IMR-90 (cell line): ENCODE results near the gene CACNG8. TPM values are rescaled to one million over a fixed set of nuclear protein-coding genes. Genes with fewer than 3 reads are reported as not detected.

Experiments
- ATAC-seq: fragments of 200-7000 bp; cut with Tn5 transposase; 2 replicates; pipeline ENCODE4 v1.9.1; 2020; ENCODE audit warnings: low read depth, mild to moderate bottlenecking, moderate library complexity
- BruUV-seq: library from RNA; stranded (reverse); fragments of 400-500 nt; replicated peaks from 2 replicates; lab custom pipeline; 2021; lab: Mats Ljungman, UMichigan
- CTCF ChIA-PET: fragments of 300-600 bp; formaldehyde crosslinking; extraction: SDS; loops from one replicate; lab custom pipeline; 2021; ENCODE audit warnings: antibody characterized with exemption; lab: Yijun Ruan, JAX
- POLR2A ChIA-PET: fragments of 300-600 bp; sonication (Branson Sonifier 250); formaldehyde crosslinking; loops from one replicate; lab custom pipeline; 2022; ENCODE audit warnings: antibody characterized with exemption; ENCODE audit not compliant: unreplicated experiment; lab: Charles Lee
- DNase-seq: peaks from one replicate; pipeline ENCODE4 v3.0.0; 2013
- H2AFZ ChIP-seq: replicated peaks from 2 replicates; pipeline ENCODE3; 2013; ENCODE audit warnings: low read length, mild to moderate bottlenecking; ENCODE audit not compliant: poor library complexity
- H2AK5ac ChIP-seq: 2 replicates; pipeline ENCODE4 v1.6.1; 2013; ENCODE audit warnings: low read depth, low read length, inconsistent platforms
- H2AK9ac ChIP-seq: replicated peaks from 2 replicates; pipeline ENCODE3; 2013; ENCODE audit warnings: mild to moderate bottlenecking, low read depth, low read length, moderate library complexity; ENCODE audit not compliant: poor library complexity
- H2BK120ac ChIP-seq: 2 replicates; pipeline ENCODE4 v1.6.1; 2013; ENCODE audit warnings: low read depth, low read length, inconsistent platforms
- H2BK15ac ChIP-seq: 3 replicates; pipeline ENCODE4 v1.6.1; 2013; ENCODE audit warnings: low read depth, low read length, inconsistent platforms
- H2BK20ac ChIP-seq: 2 replicates; pipeline ENCODE4 v1.6.1; 2013; ENCODE audit warnings: low read depth, mild to moderate bottlenecking, inconsistent platforms, low read length, moderate library complexity
- H2BK5ac ChIP-seq: 2 replicates; pipeline ENCODE4 v1.6.1; 2013; ENCODE audit warnings: mild to moderate bottlenecking, low read depth, low read length, inconsistent platforms; ENCODE audit not compliant: poor library complexity, severe bottlenecking
- H3K14ac ChIP-seq: replicated peaks from 2 replicates; pipeline ENCODE4 v1.6.1; 2013; ENCODE audit warnings: low read depth, low read length, inconsistent platforms
- H3K18ac ChIP-seq: 2 replicates; pipeline ENCODE4 v1.6.1; 2013; ENCODE audit warnings: low read depth, low read length, control low read depth
- H3K23ac ChIP-seq: 2 replicates; pipeline ENCODE4 v1.6.1; 2013; ENCODE audit warnings: low read depth, low read length, inconsistent platforms
- H3K27ac ChIP-seq: 2 replicates; pipeline ENCODE4 v1.5.1; 2013; ENCODE audit warnings: mild to moderate bottlenecking, control low read depth, low read length; ENCODE audit not compliant: insufficient read depth
- H3K27me3 ChIP-seq: 2 replicates; pipeline ENCODE4 v1.6.1; 2013; ENCODE audit warnings: low read length; ENCODE audit not compliant: control insufficient read depth, insufficient read depth
- H3K36me3 ChIP-seq: 2 replicates; pipeline ENCODE4 v1.6.1; 2013; ENCODE audit warnings: low read length, mixed read lengths; ENCODE audit not compliant: control insufficient read depth, insufficient read depth
- H3K4ac ChIP-seq: 2 replicates; pipeline ENCODE4 v1.6.1; 2013; ENCODE audit warnings: low read depth, low read length, inconsistent platforms
- H3K4me1 ChIP-seq: 2 replicates; pipeline ENCODE4 v1.6.1; 2013; ENCODE audit warnings: low read length, mixed read lengths; ENCODE audit not compliant: control insufficient read depth, insufficient read depth
- H3K4me2 ChIP-seq: 2 replicates; pipeline ENCODE4 v1.6.1; 2013; ENCODE audit warnings: low read depth, mild to moderate bottlenecking, control low read depth, low read length, moderate library complexity
- H3K4me3 ChIP-seq: 2 replicates; pipeline ENCODE4 v1.5.1; 2013; ENCODE audit warnings: low read depth, mild to moderate bottlenecking, control low read depth, low read length, moderate library complexity; ENCODE audit not compliant: insufficient read depth
- H3K56ac ChIP-seq: 2 replicates; pipeline ENCODE4 v1.6.1; 2013; ENCODE audit warnings: low read length, inconsistent platforms; ENCODE audit not compliant: insufficient read depth; ENCODE audit errors: extremely low read depth
- H3K79me1 ChIP-seq, 2 experiments: 2 replicates each; pipeline ENCODE4 v1.6.1; 2013; ENCODE audit warnings: low read length in 2 of 2, inconsistent platforms in 1 of 2, low read depth in 1 of 2
- H3K9ac ChIP-seq: 2 replicates; pipeline ENCODE4 v1.6.1; 2013; ENCODE audit warnings: low read depth, low read length, control low read depth
- H3K9me1 ChIP-seq: 2 replicates; pipeline ENCODE4 v1.6.1; 2013; ENCODE audit warnings: low read length, inconsistent platforms; ENCODE audit not compliant: insufficient read depth
- H3K9me3 ChIP-seq: 2 replicates; pipeline ENCODE4 v1.6.1; 2013; ENCODE audit warnings: low read length; ENCODE audit not compliant: control insufficient read depth, insufficient read depth
- H4K20me1 ChIP-seq: 2 replicates; pipeline ENCODE4 v1.6.1; 2013; ENCODE audit warnings: low read length, inconsistent platforms; ENCODE audit not compliant: insufficient read depth
- H4K5ac ChIP-seq: 2 replicates; pipeline ENCODE4 v1.6.1; 2013; ENCODE audit warnings: mild to moderate bottlenecking, low read depth, low read length, control low read depth
- H4K8ac ChIP-seq, 2 experiments: 2 replicates each; pipeline ENCODE4 v1.6.1; 2013; ENCODE audit warnings: low read depth in 2 of 2, low read length in 2 of 2, control low read depth in 1 of 2, inconsistent platforms in 1 of 2
- H4K91ac ChIP-seq: 2 replicates; pipeline ENCODE4 v1.6.1; 2013; ENCODE audit warnings: low read depth, low read length, inconsistent platforms; ENCODE audit not compliant: insufficient read depth
- BHLHE40 ChIP-seq: fragments of 150-350 bp; IDR thresholded peaks from 2 replicates; pipeline ENCODE4 v1.6.1; 2016; ENCODE audit warnings: mild to moderate bottlenecking, low read depth, low read length
- CEBPB ChIP-seq: IDR thresholded peaks from 2 replicates; pipeline ENCODE4 v1.6.1; 2012; ENCODE audit warnings: low read depth, low read length, improper control_type of control experiment
- FOS ChIP-seq: fragments of 150-350 bp; IDR thresholded peaks from 2 replicates; pipeline ENCODE4 v1.6.1; 2016; ENCODE audit warnings: low read depth, low read length
- MAFK ChIP-seq: IDR thresholded peaks from 2 replicates; pipeline ENCODE4 v1.6.1; 2012; ENCODE audit warnings: low read depth, low read length, improper control_type of control experiment
- NFE2L2 ChIP-seq: fragments of 150-350 bp; IDR thresholded peaks from 2 replicates; pipeline ENCODE4 v1.6.1; 2016; ENCODE audit warnings: low read depth, mild to moderate bottlenecking, low read length
- RAD21 ChIP-seq: IDR thresholded peaks from 2 replicates; pipeline ENCODE4 v1.6.1; 2012; ENCODE audit warnings: low read length, improper control_type of control experiment
- RFX5 ChIP-seq: IDR thresholded peaks from 2 replicates; pipeline ENCODE4 v1.8.0; 2012; ENCODE audit warnings: low read depth, mild to moderate bottlenecking, low read length, moderate library complexity
- WGBS, 2 experiments: methylation state at CpG; one replicate each; pipeline versions ENCODE4 v1.1.5 to v1.1.7; 2013; ENCODE audit warnings: missing lambda C conversion rate in 2 of 2; ENCODE audit not compliant: insufficient read length in 1 of 2; ENCODE audit errors: extremely low coverage in 2 of 2; 5-methylcytosine and 5-hydroxymethylcytosine counted together
- dilution Hi-C: fragments of 300-500 bp; cut with HindIII; formaldehyde crosslinking; loops from one replicate; pipeline ENCODE4 v1.14.3; 2018; ENCODE audit warnings: low sequenced_read_pairs; ENCODE audit not compliant: unreplicated experiment
- in situ Hi-C: fragments of 300-500 bp; cut with MboI; formaldehyde crosslinking; loops from 3 replicates; pipeline ENCODE4 v1.14.3; 2019; ENCODE audit warnings: low sequenced_read_pairs, inconsistent platforms, mixed read lengths
- intact Hi-C: fragments of 100-400 bp; cut with micrococcal nuclease; formaldehyde crosslinking; loops from 2 replicates; pipeline ENCODE4 v1.10.0; 2022
- polyA plus RNA-seq, 3 experiments: library from polyadenylated mRNA; depleted of rRNA; stranded (reverse); fragments of >200 nt; gene quantifications; 2 replicates each; pipeline ENCODE4 v1.2.3, GENCODE V29; 2012; ENCODE audit warnings: low replicate concordance in 1 of 3
- total RNA-seq: library from RNA; depleted of rRNA; stranded (reverse); fragments of >200 nt; gene quantifications from 2 replicates; pipeline ENCODE4 v1.2.3, GENCODE V29; 2012
- TF ChIP-seq, protein P1 (sequence below): conservative IDR thresholded peaks from 2 replicates; pipeline ENCODE4 v1.5.1; 2012; ENCODE audit warnings: mild to moderate bottlenecking, low read depth, low read length, improper control_type of control experiment
- TF ChIP-seq, protein P2 (sequence below): fragments of 150-350 bp; IDR thresholded peaks from 2 replicates; pipeline ENCODE4 v1.6.1; 2017; ENCODE audit warnings: mild to moderate bottlenecking, antibody characterized with exemption, low read length, low read depth
- TF ChIP-seq, protein P3 (sequence below): fragments of 150-350 bp; IDR thresholded peaks from 2 replicates; pipeline ENCODE4 v1.6.1; 2016; ENCODE audit warnings: low read depth, mild to moderate bottlenecking, low read length, moderate library complexity, borderline replicate concordance

The CACNG8 gene
- total and polyA plus RNA-seq, 2 of the 4 experiments (the other 2 are of a cell fraction) = 0.15 TPM; not detected in 1

DNA sequence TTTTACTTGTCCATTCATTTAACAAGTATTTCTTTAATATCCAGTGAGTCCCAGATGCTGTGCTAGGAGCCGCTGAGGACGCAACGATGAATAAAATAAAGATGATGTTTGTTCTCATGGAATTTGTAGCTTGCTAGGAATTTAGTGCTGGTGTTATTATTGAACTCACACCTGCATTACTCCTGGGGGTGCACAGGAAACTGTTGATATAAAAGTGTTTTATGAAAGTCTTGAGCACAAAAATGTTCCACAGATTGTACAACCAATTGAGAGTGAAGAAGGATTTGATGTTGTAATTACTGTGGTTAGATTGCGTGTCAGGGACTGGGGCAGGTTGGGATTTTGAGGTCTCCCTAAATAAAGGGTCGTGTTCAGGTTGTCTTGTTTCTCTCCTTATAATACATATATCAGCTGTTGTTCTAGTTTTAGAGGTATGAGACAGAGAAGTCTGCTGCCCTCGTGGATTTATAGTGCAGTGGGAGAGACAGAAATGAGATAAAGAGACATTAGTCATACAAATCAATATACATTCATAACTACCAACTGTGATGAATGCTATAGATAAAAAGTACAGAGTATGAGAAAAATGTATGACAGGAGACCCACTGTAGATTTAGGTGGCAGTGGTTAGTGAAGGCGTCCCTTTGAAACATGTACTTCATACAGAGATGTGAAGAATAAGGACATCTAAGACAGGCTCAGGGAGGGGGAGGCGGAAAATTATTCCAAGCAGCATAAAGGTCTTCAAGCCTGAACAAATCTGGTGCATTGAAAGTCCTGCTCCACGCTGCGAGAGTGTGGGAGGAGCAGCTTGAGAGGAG is 40.0 kb downstream of the CACNG8 start:
- no peak overlapping the region for H2BK120ac ChIP-seq
- no peak overlapping the region for H2BK15ac ChIP-seq
- no peaks in the 10 kb centered on the region for H3K4me1 ChIP-seq
- dilution Hi-C loops = no loop called here
- BruUV-seq = no TSS peak
- no peak overlapping the region for H3K56ac ChIP-seq
- DNase-seq (no peak), ATAC-seq (no peak)
- H3K79me1 ChIP-seq = no peaks in the 10 kb centered on the region
- CTCF ChIA-PET = no interaction called here
- H3K9me3 ChIP-seq = no peaks in the 10 kb centered on the region; the same call in 1 of the 2 replicates
- H3K36me3 ChIP-seq = no peaks in the 10 kb centered on the region
- in situ Hi-C loops = no loop called here
- intact Hi-C loops = no loop called here
- H3K4me3 ChIP-seq = no peak overlapping the region
- no peak overlapping the region for H4K5ac ChIP-seq
- no CpG with 5 or more reads among the region's 10 CpGs for WGBS, 2 experiments
- no peak overlapping the region for H3K4ac ChIP-seq
- POLR2A ChIA-PET = no interaction called here
- H3K18ac ChIP-seq = no peak overlapping the region
- no peak overlapping the region for H2BK20ac ChIP-seq
- H4K20me1 ChIP-seq = no peaks in the 10 kb centered on the region
- H3K9ac ChIP-seq = no peak overlapping the region
- H3K14ac ChIP-seq = no peak overlapping the region
- H3K23ac ChIP-seq = no peak overlapping the region
- H2BK5ac ChIP-seq = no peak overlapping the region
- H2AFZ ChIP-seq = no peak overlapping the region
- H3K27me3 ChIP-seq = peaks cover 11% of the 10 kb centered on the region
- H2AK9ac ChIP-seq = no peak overlapping the region
- H2AK5ac ChIP-seq = no peak overlapping the region
- no peak overlapping the region for H4K91ac ChIP-seq
- TF ChIP-seq FOS (no peak), CEBPB (no peak), NFE2L2 (no peak), MAFK (no peak), RFX5 (no peak), BHLHE40 (no peak), RAD21 (no peak)
- TF ChIP-seq, protein P1, sequence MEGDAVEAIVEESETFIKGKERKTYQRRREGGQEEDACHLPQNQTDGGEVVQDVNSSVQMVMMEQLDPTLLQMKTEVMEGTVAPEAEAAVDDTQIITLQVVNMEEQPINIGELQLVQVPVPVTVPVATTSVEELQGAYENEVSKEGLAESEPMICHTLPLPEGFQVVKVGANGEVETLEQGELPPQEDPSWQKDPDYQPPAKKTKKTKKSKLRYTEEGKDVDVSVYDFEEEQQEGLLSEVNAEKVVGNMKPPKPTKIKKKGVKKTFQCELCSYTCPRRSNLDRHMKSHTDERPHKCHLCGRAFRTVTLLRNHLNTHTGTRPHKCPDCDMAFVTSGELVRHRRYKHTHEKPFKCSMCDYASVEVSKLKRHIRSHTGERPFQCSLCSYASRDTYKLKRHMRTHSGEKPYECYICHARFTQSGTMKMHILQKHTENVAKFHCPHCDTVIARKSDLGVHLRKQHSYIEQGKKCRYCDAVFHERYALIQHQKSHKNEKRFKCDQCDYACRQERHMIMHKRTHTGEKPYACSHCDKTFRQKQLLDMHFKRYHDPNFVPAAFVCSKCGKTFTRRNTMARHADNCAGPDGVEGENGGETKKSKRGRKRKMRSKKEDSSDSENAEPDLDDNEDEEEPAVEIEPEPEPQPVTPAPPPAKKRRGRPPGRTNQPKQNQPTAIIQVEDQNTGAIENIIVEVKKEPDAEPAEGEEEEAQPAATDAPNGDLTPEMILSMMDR = no peak
- TF ChIP-seq, protein P2, sequence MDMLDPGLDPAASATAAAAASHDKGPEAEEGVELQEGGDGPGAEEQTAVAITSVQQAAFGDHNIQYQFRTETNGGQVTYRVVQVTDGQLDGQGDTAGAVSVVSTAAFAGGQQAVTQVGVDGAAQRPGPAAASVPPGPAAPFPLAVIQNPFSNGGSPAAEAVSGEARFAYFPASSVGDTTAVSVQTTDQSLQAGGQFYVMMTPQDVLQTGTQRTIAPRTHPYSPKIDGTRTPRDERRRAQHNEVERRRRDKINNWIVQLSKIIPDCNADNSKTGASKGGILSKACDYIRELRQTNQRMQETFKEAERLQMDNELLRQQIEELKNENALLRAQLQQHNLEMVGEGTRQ = no peak
- TF ChIP-seq, protein P3, sequence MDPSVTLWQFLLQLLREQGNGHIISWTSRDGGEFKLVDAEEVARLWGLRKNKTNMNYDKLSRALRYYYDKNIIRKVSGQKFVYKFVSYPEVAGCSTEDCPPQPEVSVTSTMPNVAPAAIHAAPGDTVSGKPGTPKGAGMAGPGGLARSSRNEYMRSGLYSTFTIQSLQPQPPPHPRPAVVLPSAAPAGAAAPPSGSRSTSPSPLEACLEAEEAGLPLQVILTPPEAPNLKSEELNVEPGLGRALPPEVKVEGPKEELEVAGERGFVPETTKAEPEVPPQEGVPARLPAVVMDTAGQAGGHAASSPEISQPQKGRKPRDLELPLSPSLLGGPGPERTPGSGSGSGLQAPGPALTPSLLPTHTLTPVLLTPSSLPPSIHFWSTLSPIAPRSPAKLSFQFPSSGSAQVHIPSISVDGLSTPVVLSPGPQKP = no peak
- no peak overlapping the region for H4K8ac ChIP-seq
- H3K9me1 ChIP-seq = no peaks in the 10 kb centered on the region
- no peak overlapping the region for H3K27ac ChIP-seq
- H3K4me2 ChIP-seq = no peak overlapping the region
